Gastroesophageal sphincter (tissue), 4 donors: ENCODE measurements around the gene CRTC3. TPM values are rescaled to one million over a fixed set of nuclear protein-coding genes. Genes with fewer than 3 reads are reported as not detected.
A peak's percentile ranks its signal among the peaks of the same experiment; 100 is the strongest.

Experiments used
- ATAC-seq: fragments of 150-250 bp; one replicate; pipeline ENCODE4 v1.9.1; 2016; ENCODE audit warnings: mild to moderate bottlenecking, moderate library complexity
- H3K27ac ChIP-seq, 4 donors: fragments of 200-600 bp; sonication (generic) in 3 of 4; 1 replicate in 3 of 4; 2 replicates in 1 of 4; pipeline ENCODE4 v1.5.1; 2016 to 2019
- H3K27me3 ChIP-seq: fragments of 200-600 bp; sonication (generic); one replicate; pipeline ENCODE4 v1.5.1; 2019
- H3K36me3 ChIP-seq, 2 donors: fragments of 200-600 bp; sonication (generic); one replicate each; pipeline ENCODE4 v1.5.1; 2019; ENCODE audit warnings: control low read depth in 1 of 2
- H3K4me1 ChIP-seq, 3 donors: fragments of 200-600 bp; sonication (generic); 1 replicate in 2 of 3; 2 replicates in 1 of 3; pipeline ENCODE4 v1.5.1; 2016 to 2019; ENCODE audit warnings: control low read depth in 2 of 3
- H3K4me3 ChIP-seq, 2 donors: fragments of 200-600 bp; sonication (generic); one replicate each; pipeline ENCODE4 v1.5.1; 2019; ENCODE audit warnings: mild to moderate bottlenecking in 1 of 2, moderate library complexity in 1 of 2
- H3K9me3 ChIP-seq, 3 donors: fragments of 200-600 bp; sonication (generic); one replicate each; pipeline ENCODE4 v1.5.1; 2017 to 2019; ENCODE audit warnings: control low read depth in 2 of 3
- CTCF ChIP-seq, 4 experiments: fragments of 200-600 bp in 2 of 4; fragments of 450-650 bp in 2 of 4; sonication (generic) in 1 of 4; IDR thresholded peaks; one replicate each; pipeline ENCODE4 v1.5.1; 2017 to 2019; ENCODE audit warnings: antibody characterized with exemption in 4 of 4, mild to moderate bottlenecking in 2 of 4, moderate library complexity in 2 of 4
- EP300 ChIP-seq: sonication (generic); formaldehyde crosslinking; IDR thresholded peaks from one replicate; pipeline ENCODE4 v1.6.1; 2017; ENCODE audit warnings: antibody characterized with exemption, mild to moderate bottlenecking
- POLR2A ChIP-seq, 2 donors: fragments of 450-650 bp; IDR thresholded peaks; one replicate each; pipeline ENCODE4 v1.6.1; 2017; ENCODE audit warnings: antibody characterized with exemption in 2 of 2, mild to moderate bottlenecking in 2 of 2, moderate library complexity in 1 of 2
- POLR2AphosphoS5 ChIP-seq: sonication (generic); formaldehyde crosslinking; IDR thresholded peaks from one replicate; pipeline ENCODE4 v1.6.1; 2017; ENCODE audit warnings: antibody characterized with exemption
- WGBS, 2 donors: methylation state at CpG; one replicate each; pipeline ENCODE4 v1.1.5; 2018; ENCODE audit warnings: low coverage in 1 of 2; 5-methylcytosine and 5-hydroxymethylcytosine counted together
- total RNA-seq, 4 donors: library from RNA; depleted of rRNA; stranded (reverse); fragments of >200 nt; gene quantifications; one replicate each; pipeline ENCODE4 v1.1.0, GENCODE V29; 2016

The CRTC3 gene
- total RNA-seq, 4 donors from 2014 or later, result 44.5 to 68.6 (median 65.6) TPM

- WGBS, 2 donors, result 76 to 78% methylated on average over 4 to 9 of the region's 9 CpGs
- H3K4me3 ChIP-seq, result no peak overlapping the region
Measured at GRCh38 chr15:90619468-90619867, 89.7 kb downstream of the CRTC3 start.

GRCh38 chr15:90619939-90620338 is 90.2 kb downstream of the CRTC3 start:
- Histone ChIP-seq H3K36me3 (peaks cover 0 to 92% of the 10 kb centered on the region in 2 donors), H3K27me3 (no peaks in the 10 kb centered on the region), H3K4me3 (no peak overlapping the region), H3K4me1 (peaks cover 0 to 36% (median 4%) of the 10 kb centered on the region in 3 donors), H3K27ac (no peak overlapping the region), H3K9me3 (no peaks in the 10 kb centered on the region)
- TF ChIP-seq POLR2A (IDR thresholded peaks at IDR 0.05) (no peak), POLR2AphosphoS5 (no peak), CTCF (IDR thresholded peaks at IDR 0.05) (no peak), EP300 (no peak)
- no peak for ATAC-seq
- WGBS, 2 donors, result 53 to 82% methylated on average over 2 to 5 of the region's 5 CpGs

More at GRCh38 chr15:90619468-90619867, 89.7 kb downstream of the CRTC3 start:
- Histone ChIP-seq H3K9me3 (no peaks in the 10 kb centered on the region), H3K27ac (no peak overlapping the region), H3K27me3 (no peaks in the 10 kb centered on the region), H3K4me1 (peaks cover 0 to 33% (median 4%) of the 10 kb centered on the region in 3 donors), H3K36me3 (peaks cover 0 to 92% of the 10 kb centered on the region in 2 donors)
- no peak for ATAC-seq
- no peak for TF ChIP-seq CTCF (IDR thresholded peaks at IDR 0.05)
- TF ChIP-seq POLR2A (IDR thresholded peaks at IDR 0.05), result no peak
- TF ChIP-seq POLR2AphosphoS5, result no peak
- TF ChIP-seq EP300, result no peak

GRCh38 chr15:90620379-90621067 is 90.8 kb downstream of the CRTC3 start:
- peaks cover 0 to 92% of the 10 kb centered on the region in 2 donors for H3K36me3 ChIP-seq
- H3K27ac ChIP-seq, result no peak overlapping the region
- no peak overlapping the region for H3K4me3 ChIP-seq
- H3K4me1 ChIP-seq, result peaks cover 0 to 36% (median 4%) of the 10 kb centered on the region in 3 donors
- ATAC-seq, result no peak
- no peaks in the 10 kb centered on the region for H3K27me3 ChIP-seq
- WGBS, 2 donors, result 63 to 67% methylated on average over 1 to 10 of the region's 13 CpGs
- no peaks in the 10 kb centered on the region for H3K9me3 ChIP-seq
- TF ChIP-seq POLR2A (IDR thresholded peaks at IDR 0.05) (no peak), CTCF (IDR thresholded peaks at IDR 0.05) (no peak), POLR2AphosphoS5 (no peak), EP300 (no peak)

- WGBS, 2 donors, result 73 to 90% methylated on average over 1 to 4 of the region's 6 CpGs
- Histone ChIP-seq H3K27me3 (no peaks in the 10 kb centered on the region), H3K4me1 (peaks cover 0 to 16% (median 0%) of the 10 kb centered on the region in 3 donors), H3K4me3 (no peak overlapping the region), H3K27ac (peak overlapping the region in 3 of 4 donors; percentile 11 to 41 (median 26)), H3K9me3 (no peaks in the 10 kb centered on the region), H3K36me3 (peaks cover 0 to 100% of the 10 kb centered on the region in 2 donors)
- TF ChIP-seq EP300 (no peak), POLR2A (IDR thresholded peaks at IDR 0.05) (no peak), CTCF (IDR thresholded peaks at IDR 0.05) (no peak), POLR2AphosphoS5 (no peak)
- no peak for ATAC-seq
Measured at GRCh38 chr15:90623854-90624253, 94.1 kb downstream of the CRTC3 start.
